Esophagus squamous epithelium (tissue), 4 donors: ENCODE results near the gene SCMH1.

Experiments used
- POLR2A ChIP-seq, 4 donors: fragments of 450-650 bp; IDR thresholded peaks; one replicate each; pipeline ENCODE4 v1.6.1; 2017; ENCODE audit warnings: antibody characterized with exemption in 4 of 4, mild to moderate bottlenecking in 4 of 4, moderate library complexity in 3 of 4
- TF ChIP-seq, protein P1 (sequence below), 6 experiments: fragments of 450-650 bp in 4 of 6; fragments of 200-600 bp in 2 of 6; sonication (generic) in 2 of 6; IDR thresholded peaks; one replicate each; pipeline ENCODE4 v1.5.1; 2016 to 2019; ENCODE audit warnings: antibody characterized with exemption in 6 of 6, mild to moderate bottlenecking in 4 of 6, moderate library complexity in 4 of 6

DNA sequence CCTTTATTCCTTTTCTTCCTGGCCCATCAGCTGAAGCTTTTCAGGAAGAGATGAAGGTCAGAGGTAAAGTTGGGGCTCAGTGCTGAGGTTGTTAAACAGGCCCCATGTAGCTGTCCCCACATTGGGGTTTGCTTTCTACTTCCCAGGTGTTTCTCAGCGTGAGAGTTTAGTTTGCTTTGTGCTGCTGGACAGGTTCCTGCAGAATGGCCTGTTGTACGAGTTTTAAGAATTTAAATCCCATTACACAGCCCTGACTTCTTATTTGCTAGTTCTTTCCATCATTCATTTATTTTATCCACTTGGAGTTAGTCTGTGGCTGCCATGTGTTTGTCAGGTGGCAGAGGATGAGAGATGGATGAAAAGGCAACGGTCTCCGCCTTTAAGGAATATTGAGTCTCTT lies 243.4 kb downstream of the SCMH1 start:
- TF ChIP-seq, protein P1, sequence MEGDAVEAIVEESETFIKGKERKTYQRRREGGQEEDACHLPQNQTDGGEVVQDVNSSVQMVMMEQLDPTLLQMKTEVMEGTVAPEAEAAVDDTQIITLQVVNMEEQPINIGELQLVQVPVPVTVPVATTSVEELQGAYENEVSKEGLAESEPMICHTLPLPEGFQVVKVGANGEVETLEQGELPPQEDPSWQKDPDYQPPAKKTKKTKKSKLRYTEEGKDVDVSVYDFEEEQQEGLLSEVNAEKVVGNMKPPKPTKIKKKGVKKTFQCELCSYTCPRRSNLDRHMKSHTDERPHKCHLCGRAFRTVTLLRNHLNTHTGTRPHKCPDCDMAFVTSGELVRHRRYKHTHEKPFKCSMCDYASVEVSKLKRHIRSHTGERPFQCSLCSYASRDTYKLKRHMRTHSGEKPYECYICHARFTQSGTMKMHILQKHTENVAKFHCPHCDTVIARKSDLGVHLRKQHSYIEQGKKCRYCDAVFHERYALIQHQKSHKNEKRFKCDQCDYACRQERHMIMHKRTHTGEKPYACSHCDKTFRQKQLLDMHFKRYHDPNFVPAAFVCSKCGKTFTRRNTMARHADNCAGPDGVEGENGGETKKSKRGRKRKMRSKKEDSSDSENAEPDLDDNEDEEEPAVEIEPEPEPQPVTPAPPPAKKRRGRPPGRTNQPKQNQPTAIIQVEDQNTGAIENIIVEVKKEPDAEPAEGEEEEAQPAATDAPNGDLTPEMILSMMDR (IDR thresholded peaks at IDR 0.05): no peak
- no peak for TF ChIP-seq POLR2A (IDR thresholded peaks at IDR 0.05)
